Upper lobe of right lung (tissue), 1 donor: ENCODE results near the gene MOB3A. TPM values are rescaled to one million over a fixed set of nuclear protein-coding genes. Genes with fewer than 3 reads are reported as not detected.

Source experiments
- ATAC-seq: fragments of 200-7000 bp; cut with Tn5 transposase; one replicate; pipeline ENCODE4 v1.9.1; 2020; ENCODE audit warnings: mild to moderate bottlenecking, moderate library complexity
- DNase-seq: peaks from one replicate; pipeline ENCODE4 v3.0.0-alpha.2; 2020
- H3K27ac ChIP-seq: fragments of 200-600 bp; one replicate; pipeline ENCODE4 v1.8.0; 2022
- H3K27me3 ChIP-seq: fragments of 200-600 bp; one replicate; pipeline ENCODE4 v1.8.0; 2022; ENCODE audit warnings: mild to moderate bottlenecking
- H3K36me3 ChIP-seq: fragments of 200-600 bp; one replicate; pipeline ENCODE4 v1.8.0; 2022
- H3K4me1 ChIP-seq: fragments of 200-600 bp; one replicate; pipeline ENCODE4 v1.8.0; 2022
- H3K4me3 ChIP-seq: fragments of 200-600 bp; one replicate; pipeline ENCODE4 v1.8.0; 2022; ENCODE audit warnings: mild to moderate bottlenecking
- H3K9me3 ChIP-seq: fragments of 200-600 bp; one replicate; pipeline ENCODE4 v1.8.0; 2022
- intact Hi-C: fragments of 100-400 bp; cut with DNase I; formaldehyde crosslinking; loops from one replicate; pipeline ENCODE4 v1.11.0; 2022
- total RNA-seq: library from RNA; stranded (reverse); fragmentation: NEBNext Ultra II Directional; extraction: Animal tissue kit (Norgen Biotek cat#: 25700); gene quantifications from one replicate; pipeline ENCODE4 v1.2.1, GENCODE V29; 2021
- TF ChIP-seq, protein P1 (sequence below): fragments of 200-600 bp; IDR thresholded peaks from one replicate; pipeline ENCODE4 v1.8.0; 2022; ENCODE audit warnings: antibody characterized with exemption
- donor health status: DM: no; HTN: yes; CAD: no; lungs with severe emphysema.

MOB3A gene
- total RNA-seq, 1 donor from 2014 or later: 58.8 TPM

DNA sequence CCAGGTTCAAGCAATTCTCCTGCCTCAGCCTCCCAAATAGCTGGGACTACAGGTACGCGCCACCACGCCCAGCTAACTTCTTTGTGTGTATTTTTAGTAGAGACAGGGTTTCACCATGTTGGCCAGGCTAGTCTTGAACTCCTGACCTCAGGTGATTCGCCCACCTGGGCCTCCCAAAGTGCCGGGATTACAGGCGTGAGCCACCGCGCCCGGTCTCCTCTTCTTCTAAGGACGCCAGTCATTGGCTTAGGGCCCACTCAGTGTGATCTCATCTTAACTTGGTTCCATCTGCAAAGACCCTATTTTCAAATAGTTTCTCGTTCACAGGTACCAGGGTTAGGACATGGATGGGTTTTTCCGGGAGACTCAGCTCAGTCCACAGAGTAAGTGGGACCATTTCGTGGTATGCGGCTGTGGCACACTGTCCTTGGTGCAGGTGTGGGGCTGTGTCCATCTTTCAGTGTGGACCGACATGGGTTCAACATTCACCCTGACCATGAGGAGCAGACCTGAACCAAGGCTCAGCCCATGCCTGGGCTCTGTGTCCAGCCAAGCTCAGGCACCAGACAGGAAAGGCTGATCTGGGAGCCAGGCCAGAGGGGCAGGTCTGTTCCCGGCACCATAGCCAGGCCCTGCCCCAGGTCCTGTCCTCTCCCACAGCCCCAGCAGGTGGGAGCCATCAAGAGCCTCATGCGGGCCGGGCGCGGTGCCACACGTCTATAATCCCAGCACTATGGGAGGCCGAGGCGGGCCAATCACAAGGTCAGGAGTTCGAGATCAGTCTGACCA lies 42.3 kb downstream of the MOB3A start:
- intact Hi-C loops: no loop called here
- Histone ChIP-seq H3K9me3 (no peaks in the 10 kb centered on the region), H3K36me3 (peaks cover 8% of the 10 kb centered on the region), H3K4me1 (peaks cover 67% of the 10 kb centered on the region), H3K27ac (peak overlapping the region; percentile 93), H3K4me3 (no peak overlapping the region), H3K27me3 (no peaks in the 10 kb centered on the region)
- ATAC-seq (no peak), DNase-seq (peak; percentile 84)
- TF ChIP-seq, protein P1, sequence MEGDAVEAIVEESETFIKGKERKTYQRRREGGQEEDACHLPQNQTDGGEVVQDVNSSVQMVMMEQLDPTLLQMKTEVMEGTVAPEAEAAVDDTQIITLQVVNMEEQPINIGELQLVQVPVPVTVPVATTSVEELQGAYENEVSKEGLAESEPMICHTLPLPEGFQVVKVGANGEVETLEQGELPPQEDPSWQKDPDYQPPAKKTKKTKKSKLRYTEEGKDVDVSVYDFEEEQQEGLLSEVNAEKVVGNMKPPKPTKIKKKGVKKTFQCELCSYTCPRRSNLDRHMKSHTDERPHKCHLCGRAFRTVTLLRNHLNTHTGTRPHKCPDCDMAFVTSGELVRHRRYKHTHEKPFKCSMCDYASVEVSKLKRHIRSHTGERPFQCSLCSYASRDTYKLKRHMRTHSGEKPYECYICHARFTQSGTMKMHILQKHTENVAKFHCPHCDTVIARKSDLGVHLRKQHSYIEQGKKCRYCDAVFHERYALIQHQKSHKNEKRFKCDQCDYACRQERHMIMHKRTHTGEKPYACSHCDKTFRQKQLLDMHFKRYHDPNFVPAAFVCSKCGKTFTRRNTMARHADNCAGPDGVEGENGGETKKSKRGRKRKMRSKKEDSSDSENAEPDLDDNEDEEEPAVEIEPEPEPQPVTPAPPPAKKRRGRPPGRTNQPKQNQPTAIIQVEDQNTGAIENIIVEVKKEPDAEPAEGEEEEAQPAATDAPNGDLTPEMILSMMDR: no peak

DNA sequence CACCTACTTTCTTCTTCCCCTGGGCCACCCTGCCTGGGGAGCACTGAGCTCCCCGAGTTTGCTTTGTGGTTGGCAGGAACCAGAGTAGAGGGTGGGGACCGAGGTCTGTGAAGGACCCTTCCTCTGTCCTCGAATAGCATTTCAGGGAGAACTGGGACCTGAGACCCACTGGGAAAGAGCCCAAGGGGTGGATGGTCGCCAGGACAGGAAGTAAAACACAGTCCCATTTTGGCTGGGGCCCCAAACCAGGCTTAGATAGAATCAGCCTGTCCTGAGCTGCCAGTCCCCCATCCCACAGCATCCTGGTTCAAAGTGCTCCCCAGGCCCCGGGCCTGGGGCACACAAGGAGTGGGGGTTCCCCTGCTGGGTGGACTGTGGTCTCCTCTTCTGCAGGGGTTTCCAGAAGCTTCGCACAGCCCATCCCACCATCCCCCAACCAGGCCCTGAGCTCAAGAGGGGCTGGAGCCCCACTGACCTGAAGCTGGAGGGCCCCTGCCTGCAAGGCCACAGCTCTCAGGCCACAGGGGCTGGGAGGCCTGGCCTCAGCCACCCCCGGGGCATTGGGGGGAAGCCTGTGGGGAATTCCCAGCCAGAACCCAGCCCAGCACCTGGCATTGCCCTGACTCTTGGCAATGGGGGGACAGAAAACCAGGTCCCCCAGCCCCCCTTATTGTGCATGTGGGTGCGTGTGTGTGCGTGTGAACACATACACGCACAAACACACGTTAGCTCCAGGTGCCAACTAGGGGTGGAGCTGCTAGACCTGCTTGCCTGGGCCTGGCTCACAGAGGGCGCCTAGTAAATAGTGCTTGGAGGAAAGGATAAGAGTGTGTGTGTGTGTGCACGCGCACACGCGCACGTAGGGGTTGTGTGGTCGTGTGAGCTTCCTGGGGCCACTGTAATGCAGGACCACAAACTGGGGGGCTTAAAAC lies 44.1 kb downstream of the MOB3A start:
- peaks cover 68% of the 10 kb centered on the region for H3K4me1 ChIP-seq
- ATAC-seq (no peak), DNase-seq (no peak)
- H3K36me3 ChIP-seq: peaks cover 21% of the 10 kb centered on the region
- peak overlapping the region; percentile 91 for H3K27ac ChIP-seq
- TF ChIP-seq, protein P1: no peak
- intact Hi-C loops: no loop called here
- no peaks in the 10 kb centered on the region for H3K9me3 ChIP-seq
- no peaks in the 10 kb centered on the region for H3K27me3 ChIP-seq
- peak overlapping the region; percentile 97 for H3K4me3 ChIP-seq

DNA sequence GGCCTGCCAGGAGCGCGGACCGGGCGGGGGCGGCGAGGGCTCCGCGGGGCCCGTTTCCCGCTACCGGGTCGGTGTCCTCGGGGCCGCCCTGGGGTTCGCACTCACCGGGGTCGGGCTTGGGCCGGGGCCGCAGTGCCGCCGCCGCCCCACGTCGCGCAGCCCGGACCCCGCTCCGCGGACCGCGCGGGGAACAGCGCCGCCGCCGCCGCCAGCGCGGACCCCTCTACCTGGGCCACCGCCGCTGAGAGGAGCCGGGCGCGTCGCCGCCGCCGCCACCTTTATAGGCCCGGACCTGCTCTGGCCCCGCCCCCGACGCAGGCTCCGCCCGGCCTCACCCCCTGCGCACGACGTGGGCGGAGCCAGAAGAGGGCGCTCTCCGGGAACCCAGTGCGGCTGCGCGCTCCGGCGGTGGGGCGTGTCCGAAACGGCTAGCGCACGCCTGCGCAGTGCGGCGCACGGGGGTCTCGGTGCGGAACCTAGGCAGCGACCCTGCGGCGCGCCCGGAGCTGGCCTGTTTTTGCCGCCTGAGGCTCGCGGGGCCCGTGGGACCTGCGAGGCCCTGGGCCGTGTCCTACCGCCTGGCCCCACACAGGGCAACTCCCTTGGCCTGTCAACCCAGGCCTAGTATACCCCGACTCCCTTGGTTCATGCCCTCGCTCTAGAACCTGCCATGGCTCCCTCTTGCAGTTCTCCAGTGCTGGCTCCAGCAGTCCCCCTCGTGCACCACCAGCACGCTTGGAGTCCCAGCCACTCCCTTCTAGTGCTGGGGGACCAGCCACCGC lies 44.9 kb downstream of the MOB3A start, which contains the start of gene MKNK2:
Gene MKNK2 (minus strand): TSS at position 254 of the 782 bp plus-strand sequence. CDS start 393 bp downstream, outside the sequence.
- Histone ChIP-seq H3K4me3 (peak within 1 kb of the TSS; percentile 97), H3K27me3 (no peaks in the 10 kb centered on the region), H3K9me3 (no peaks in the 10 kb centered on the region), H3K36me3 (peaks cover 30% of the 10 kb centered on the region), H3K27ac (peak within 1 kb of the TSS; percentile 95), H3K4me1 (peaks cover 71% of the 10 kb centered on the region)
- TF ChIP-seq, protein P1: peak; percentile 47
- DNase-seq (peak; percentile 96), ATAC-seq (peak; percentile 80)
- intact Hi-C loops: no loop called here

DNA sequence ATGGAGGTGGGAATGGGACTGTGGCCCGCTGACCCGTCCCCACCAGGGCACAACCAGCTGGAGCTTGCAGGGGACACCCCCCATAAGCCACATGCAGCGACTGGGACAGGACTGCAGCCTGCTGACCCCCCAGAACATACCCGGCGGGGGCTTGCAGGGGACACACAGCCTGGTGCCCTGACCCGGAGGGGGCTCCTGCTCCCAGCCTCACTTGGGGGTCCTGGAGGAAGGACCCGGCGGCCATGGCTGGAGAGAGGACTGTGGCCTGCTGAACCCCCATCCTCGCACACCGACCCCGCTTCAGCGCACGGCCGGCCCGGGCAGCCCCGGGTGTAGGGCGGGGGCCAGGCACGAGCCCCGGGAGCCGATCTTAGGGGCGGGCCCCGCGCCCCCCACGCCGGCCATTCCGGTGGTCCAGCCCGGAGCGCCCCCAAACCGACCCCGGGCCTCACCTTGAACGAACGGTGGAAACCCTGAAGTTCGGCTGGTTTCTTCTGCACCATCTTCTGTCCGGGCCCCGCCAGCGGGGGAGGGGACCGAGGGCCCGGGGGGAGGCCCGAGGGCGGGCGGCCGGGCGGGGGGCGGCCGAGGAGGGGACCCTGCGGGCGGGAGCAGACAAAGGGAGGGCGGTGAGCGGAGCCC lies 45.7 kb downstream of the MOB3A start:
- Histone ChIP-seq H3K36me3 (peaks cover 37% of the 10 kb centered on the region), H3K9me3 (no peaks in the 10 kb centered on the region), H3K27ac (peak overlapping the region; percentile 95), H3K4me1 (peaks cover 71% of the 10 kb centered on the region), H3K27me3 (no peaks in the 10 kb centered on the region), H3K4me3 (peak overlapping the region; percentile 97)
- TF ChIP-seq, protein P1: no peak
- ATAC-seq (peak; percentile 0), DNase-seq (no peak)
- intact Hi-C loops: no loop called here
